SK-N-SH treated with all-trans-retinoic acid at 6 μM for 48 hours (cell line): Measurements from ENCODE around the gene RIT1.

Source experiments
- ISL1 ChIP-seq: fragments of 250-450 bp; sonication (Bioruptor Pico); IDR thresholded peaks from 2 replicates; pipeline ENCODE4 v2.1.2; 2022; ENCODE audit warnings: mild to moderate bottlenecking, moderate library complexity
- TOX ChIP-seq: fragments of 250-450 bp; sonication (Bioruptor Pico); IDR thresholded peaks from 2 replicates; pipeline ENCODE4 v1.8.0; 2021; ENCODE audit warnings: mild to moderate bottlenecking, moderate library complexity, borderline replicate concordance
- ZC3H10 ChIP-seq: fragments of 250-450 bp; sonication (Bioruptor Pico); IDR thresholded peaks from 2 replicates; pipeline ENCODE4 v1.5.1; 2021; ENCODE audit warnings: mild to moderate bottlenecking, moderate library complexity
- TF ChIP-seq, protein P1 (sequence below): fragments of 250-450 bp; sonication (Bioruptor Pico); IDR thresholded peaks from 2 replicates; pipeline ENCODE4 v1.8.0; 2020; ENCODE audit warnings: mild to moderate bottlenecking, moderate library complexity, borderline replicate concordance

DNA sequence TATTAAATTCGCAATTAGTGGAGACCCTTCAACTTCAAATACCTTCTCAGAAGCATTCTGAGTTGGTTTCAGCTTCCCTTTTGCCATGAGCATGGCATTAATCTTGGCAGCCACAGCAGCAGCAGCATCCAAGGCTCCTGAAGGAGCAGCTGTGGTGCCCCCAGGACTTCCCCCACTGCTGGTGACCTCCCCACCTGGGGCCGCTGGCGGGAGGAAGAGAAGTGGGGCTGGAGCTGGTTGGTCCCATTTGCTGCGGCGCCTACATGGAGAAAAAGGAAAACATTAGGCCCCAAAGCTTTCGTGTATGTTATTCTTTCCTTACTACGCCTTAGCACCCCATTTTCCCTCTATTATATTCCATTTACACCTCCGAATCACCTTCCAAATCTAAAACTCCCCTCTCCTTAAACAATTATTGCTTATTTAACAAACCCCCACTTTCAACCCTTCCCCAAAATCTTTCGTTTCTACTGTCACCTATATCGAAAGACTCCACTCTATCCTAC is 22.5 kb upstream of the RIT1 start:
- TF ChIP-seq, protein P1, sequence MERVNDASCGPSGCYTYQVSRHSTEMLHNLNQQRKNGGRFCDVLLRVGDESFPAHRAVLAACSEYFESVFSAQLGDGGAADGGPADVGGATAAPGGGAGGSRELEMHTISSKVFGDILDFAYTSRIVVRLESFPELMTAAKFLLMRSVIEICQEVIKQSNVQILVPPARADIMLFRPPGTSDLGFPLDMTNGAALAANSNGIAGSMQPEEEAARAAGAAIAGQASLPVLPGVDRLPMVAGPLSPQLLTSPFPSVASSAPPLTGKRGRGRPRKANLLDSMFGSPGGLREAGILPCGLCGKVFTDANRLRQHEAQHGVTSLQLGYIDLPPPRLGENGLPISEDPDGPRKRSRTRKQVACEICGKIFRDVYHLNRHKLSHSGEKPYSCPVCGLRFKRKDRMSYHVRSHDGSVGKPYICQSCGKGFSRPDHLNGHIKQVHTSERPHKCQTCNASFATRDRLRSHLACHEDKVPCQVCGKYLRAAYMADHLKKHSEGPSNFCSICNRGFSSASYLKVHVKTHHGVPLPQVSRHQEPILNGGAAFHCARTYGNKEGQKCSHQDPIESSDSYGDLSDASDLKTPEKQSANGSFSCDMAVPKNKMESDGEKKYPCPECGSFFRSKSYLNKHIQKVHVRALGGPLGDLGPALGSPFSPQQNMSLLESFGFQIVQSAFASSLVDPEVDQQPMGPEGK (CRISPR knock-in tag) = no peak
- no peak for TF ChIP-seq ISL1 (CRISPR knock-in tag)
- no peak for TF ChIP-seq TOX
- TF ChIP-seq ZC3H10 (CRISPR knock-in tag) = no peak
